Heart left ventricle (tissue), 16 donors: Measurements from ENCODE around the gene PLA2G4A. TPM values are rescaled to one million over a fixed set of nuclear protein-coding genes. Genes with fewer than 3 reads are reported as not detected.

Experiments used
- ATAC-seq, 4 donors: fragments of 200-7000 bp; cut with Tn5 transposase; one replicate each; pipeline ENCODE4 v1.9.1; 2020 to 2022; ENCODE audit warnings: moderate library complexity in 4 of 4, mild to moderate bottlenecking in 3 of 4, moderate number of reproducible peaks in 1 of 4
- DNase-seq, 5 donors: peaks; one replicate each; pipeline ENCODE4 v3.0.0-alpha.2; 2020
- H3K27ac ChIP-seq, 12 donors: fragments of 200-600 bp; sonication (generic) in 4 of 12; one replicate each; pipeline versions ENCODE4 v1.5.0 to v1.8.0; 2016 to 2022; ENCODE audit warnings: mild to moderate bottlenecking in 2 of 12
- H3K27me3 ChIP-seq, 9 donors: fragments of 200-600 bp; sonication (generic) in 2 of 9; one replicate each; pipeline versions ENCODE4 v1.5.1 to v1.8.0; 2016 to 2022; ENCODE audit warnings: mild to moderate bottlenecking in 3 of 9
- H3K36me3 ChIP-seq, 9 donors: fragments of 200-600 bp; sonication (generic) in 2 of 9; one replicate each; pipeline versions ENCODE4 v1.5.0 to v1.8.0; 2018 to 2022; ENCODE audit warnings: mild to moderate bottlenecking in 2 of 9
- H3K4me1 ChIP-seq, 12 donors: fragments of 200-600 bp; sonication (generic) in 4 of 12; one replicate each; pipeline versions ENCODE4 v1.5.0 to v1.8.0; 2016 to 2022; ENCODE audit warnings: mild to moderate bottlenecking in 3 of 12
- H3K4me3 ChIP-seq, 12 donors: fragments of 200-600 bp; sonication (generic) in 4 of 12; one replicate each; pipeline versions ENCODE4 v1.5.0 to v1.8.0; 2017 to 2022; ENCODE audit warnings: mild to moderate bottlenecking in 9 of 12, moderate library complexity in 4 of 12
- H3K9me3 ChIP-seq, 12 donors: fragments of 200-600 bp; sonication (generic) in 4 of 12; one replicate each; pipeline versions ENCODE4 v1.5.0 to v1.8.0; 2016 to 2022; ENCODE audit warnings: mild to moderate bottlenecking in 1 of 12
- CTCF ChIP-seq, 12 donors: fragments of 200-600 bp; sonication (generic) in 4 of 12; IDR thresholded peaks; one replicate each; pipeline versions ENCODE4 v1.5.0 to v1.8.0; 2018 to 2022; ENCODE audit warnings: antibody characterized with exemption in 12 of 12, mild to moderate bottlenecking in 5 of 12
- POLR2A ChIP-seq, 2 donors: fragments of 450-650 bp; IDR thresholded peaks; one replicate each; pipeline ENCODE4 v1.6.1; 2017; ENCODE audit warnings: antibody characterized with exemption in 2 of 2, mild to moderate bottlenecking in 2 of 2, moderate library complexity in 2 of 2
- WGBS, 4 donors: extraction: QIAGEN DNeasy Blood & Tissue Kit in 2 of 4; methylation state at CpG; one replicate each; pipeline versions ENCODE4 v1.1.5 to v1.1.7; 2013 to 2018; 5-methylcytosine and 5-hydroxymethylcytosine counted together
- intact Hi-C, 10 donors: fragments of 100-400 bp; cut with DNase I; formaldehyde crosslinking; loops; one replicate each; pipeline versions ENCODE4 v1.11.1 to v1.14.2; 2022
- polyA plus RNA-seq, 2 donors: library from polyadenylated mRNA; stranded (reverse); fragments of 200-250 nt; gene quantifications; one replicate each; pipeline ENCODE4 v1.2.3, GENCODE V29; 2013
- total RNA-seq, 9 donors: library from RNA; depleted of rRNA in 2 of 9; stranded (reverse); fragments of >200 nt in 2 of 9; fragmentation: NEBNext Ultra II Directional in 3 of 9; extraction: Animal tissue kit (Norgen Biotek cat#: 25700) in 3 of 9; gene quantifications; one replicate each; pipeline versions ENCODE4 v1.1.0 to v1.2.4, GENCODE V29; 2016 to 2023
- donor health status: ischemic (EF 13 %, LVEDD 7.1; RV severe dilation, severe dysfunction).
- donor health status: healthy with polysubstance abuse.
- donor health status: DM: no; HTN: yes; CAD: no.
- donor health status: DM: no; HTN: no; CAD: no.
- donor health status: ischemic (EF 25% LVEDD 6.9; RV normal size, moderate dysfunction).
- donor health status: ischemic (EF 25% LVEDD 5.7; RV mildly dilated, moderate dysfunction).
- donor health status: healthy.
- donor health status: DM: yes; HTN: yes; CAD: no.
- donor health status: ischemic (EF 35%, LVEDD 5.7; RV mildly dilated, moderate dysfunction).
- donor health status: nonischemic (EF 11% LVEDD 7.7; RV severe dilation, severe dysfunction).
- donor health status: DM: yes; HTN: yes; CAD: no.
- donor health status: PGD.
- donor health status: ischemic (EF 29% LVEDD 5.4; RV normal size, mild dysfunction).
- donor health status: nonischemic (EF 23%, LVEDD 6.1; RV moderate dilation, normal function).

PLA2G4A gene
- total and polyA plus RNA-seq, 11 donors: 0.91 to 5.8 (median 1.8) TPM

DNA sequence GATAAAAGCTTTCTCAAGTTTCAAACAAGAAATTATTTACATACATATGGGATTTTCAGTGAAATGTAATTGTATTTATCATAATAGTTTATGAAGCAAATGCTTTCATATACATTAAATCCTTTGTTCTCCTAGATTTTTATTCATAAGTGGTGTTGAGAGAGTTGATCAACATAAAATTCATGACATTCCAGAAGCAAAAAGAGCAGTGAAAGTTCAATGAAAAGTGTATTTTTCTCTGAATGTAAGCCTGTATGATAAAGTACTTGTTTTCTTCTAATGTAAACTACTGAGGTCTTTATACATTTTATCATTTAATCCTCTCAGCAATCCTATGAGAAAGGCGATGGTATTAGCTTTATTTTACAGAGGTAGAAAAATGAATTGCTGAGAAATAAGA, 146.5 kb downstream of the PLA2G4A start:
- no peaks in the 10 kb centered on the region for H3K27me3 ChIP-seq
- intact Hi-C loops: no loop called here
- peaks cover 0 to 18% (median 0%) of the 10 kb centered on the region in 12 donors for H3K4me1 ChIP-seq
- H3K27ac ChIP-seq: peak overlapping the region in 1 of 12 donors; percentile 63
- no peak for TF ChIP-seq POLR2A (IDR thresholded peaks at IDR 0.05)
- no peak for TF ChIP-seq CTCF (IDR thresholded peaks at IDR 0.05)
- 77 to 88% (median 81%) methylated on average over 1 of the region's 1 CpG for WGBS, 4 donors
- no peak overlapping the region for H3K4me3 ChIP-seq
- ATAC-seq (no peak), DNase-seq (no peak)
- H3K36me3 ChIP-seq: peaks cover 0 to 3% (median 0%) of the 10 kb centered on the region in 9 donors
- peaks cover 0 to 6% (median 0%) of the 10 kb centered on the region in 12 donors for H3K9me3 ChIP-seq

- DNase-seq (no peak), ATAC-seq (no peak)
- no peaks in the 10 kb centered on the region for H3K9me3 ChIP-seq
- H3K36me3 ChIP-seq: peaks cover 0 to 3% (median 0%) of the 10 kb centered on the region in 9 donors
- 82 to 90% (median 87%) methylated on average over 8 of the region's 8 CpGs for WGBS, 4 donors
- H3K4me3 ChIP-seq: no peak overlapping the region
- intact Hi-C loops: no loop called here
- TF ChIP-seq POLR2A (IDR thresholded peaks at IDR 0.05) (no peak), CTCF (IDR thresholded peaks at IDR 0.05) (no peak)
- peak overlapping the region in 1 of 12 donors; percentile 63 for H3K27ac ChIP-seq
- H3K4me1 ChIP-seq: peaks cover 0 to 18% (median 0%) of the 10 kb centered on the region in 12 donors
- H3K27me3 ChIP-seq: no peaks in the 10 kb centered on the region
Observed at GRCh38 chr1:186976700-186977099, 148.0 kb downstream of the PLA2G4A start.

DNA sequence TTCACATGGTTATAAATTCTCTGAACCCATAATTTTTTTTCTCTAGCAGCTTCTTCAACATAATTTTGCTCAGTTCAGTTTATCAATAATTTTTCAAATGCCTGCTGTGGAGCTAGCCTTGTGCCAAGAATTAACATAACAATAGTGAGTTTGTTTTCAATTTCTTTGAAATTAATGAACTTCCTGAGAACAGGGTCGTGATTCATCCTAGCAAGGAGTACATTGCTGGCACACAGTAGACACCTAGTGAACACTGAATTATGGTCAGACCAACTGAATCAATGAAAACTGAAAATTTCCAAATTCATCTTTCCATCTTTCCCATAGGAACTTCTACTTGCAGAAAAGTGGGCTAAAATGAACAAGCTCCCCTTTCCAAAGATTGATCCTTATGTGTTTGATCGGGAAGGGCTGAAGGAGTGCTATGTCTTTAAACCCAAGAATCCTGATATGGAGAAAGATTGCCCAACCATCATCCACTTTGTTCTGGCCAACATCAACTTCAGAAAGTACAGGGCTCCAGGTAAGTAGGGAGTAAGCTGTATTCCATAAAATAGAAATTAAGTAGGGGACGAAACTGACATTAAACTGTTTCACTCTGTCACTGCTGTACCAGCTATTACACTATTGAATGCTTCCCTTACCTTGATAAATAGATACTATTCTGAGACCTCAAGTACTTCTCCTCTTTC, 148.7 kb downstream of the PLA2G4A start:
- no peak for ATAC-seq
- TF ChIP-seq CTCF (IDR thresholded peaks at IDR 0.05): no peak
- TF ChIP-seq POLR2A (IDR thresholded peaks at IDR 0.05): no peak
- H3K4me3 ChIP-seq: no peak overlapping the region
- H3K36me3 ChIP-seq: peaks cover 0 to 3% (median 0%) of the 10 kb centered on the region in 9 donors
- peak overlapping the region in 1 of 12 donors; percentile 63 for H3K27ac ChIP-seq
- no peaks in the 10 kb centered on the region for H3K27me3 ChIP-seq
- intact Hi-C loops: no loop called here
- peaks cover 0 to 18% (median 0%) of the 10 kb centered on the region in 12 donors for H3K4me1 ChIP-seq
- H3K9me3 ChIP-seq: no peaks in the 10 kb centered on the region
- no peak for DNase-seq
- 67 to 81% (median 76%) methylated on average over 3 of the region's 3 CpGs for WGBS, 4 donors

DNA sequence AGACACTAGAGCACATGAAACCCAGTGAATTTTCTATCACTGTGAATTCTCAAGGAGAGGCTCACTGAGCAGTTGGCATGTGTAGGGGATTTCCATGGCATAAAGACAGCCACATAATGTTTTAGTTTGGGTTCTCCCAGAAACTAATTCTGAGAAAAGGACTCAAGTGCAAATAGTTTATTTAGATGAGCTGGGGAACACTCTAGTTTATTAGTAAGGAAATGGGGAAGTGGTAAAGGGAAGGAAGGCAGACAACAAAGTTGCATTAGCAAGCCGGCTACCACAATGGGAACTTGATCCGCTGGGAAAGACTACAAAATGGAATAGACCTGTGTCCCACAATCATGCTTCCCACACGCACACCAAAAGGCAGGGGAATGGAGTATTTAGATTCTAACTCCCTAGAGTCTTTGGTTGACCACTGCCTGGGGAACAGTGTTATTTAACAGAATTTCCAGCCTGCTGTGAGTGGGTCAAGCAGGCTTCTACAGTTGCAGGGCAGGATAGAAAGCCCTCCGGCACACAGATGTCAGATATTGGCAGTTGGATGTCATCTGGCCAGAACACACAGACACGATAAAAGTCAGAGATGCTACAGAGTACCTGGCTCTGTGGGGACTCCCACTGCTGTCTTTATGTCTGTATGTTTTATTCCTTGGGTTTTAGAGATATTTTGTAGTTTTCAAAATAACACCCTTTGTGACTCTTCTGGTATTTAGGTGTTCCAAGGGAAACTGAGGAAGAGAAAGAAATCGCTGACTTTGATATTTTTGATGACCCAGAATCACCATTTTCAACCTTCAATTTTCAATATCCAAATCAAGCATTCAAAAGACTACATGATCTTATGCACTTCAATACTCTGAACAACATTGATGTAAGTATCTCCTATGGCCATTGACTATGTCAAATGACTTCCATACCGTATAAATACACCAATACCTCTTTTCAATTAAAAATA, 150.1 kb downstream of the PLA2G4A start:
- Histone ChIP-seq H3K27me3 (no peaks in the 10 kb centered on the region), H3K9me3 (no peaks in the 10 kb centered on the region), H3K27ac (peak overlapping the region in 1 of 12 donors; percentile 63), H3K4me3 (no peak overlapping the region), H3K4me1 (peaks cover 0 to 18% (median 0%) of the 10 kb centered on the region in 12 donors), H3K36me3 (peaks cover 0 to 3% (median 0%) of the 10 kb centered on the region in 9 donors)
- TF ChIP-seq POLR2A (IDR thresholded peaks at IDR 0.05): no peak
- no peak for TF ChIP-seq CTCF (IDR thresholded peaks at IDR 0.05)
- no peak for ATAC-seq
- no peak for DNase-seq
- intact Hi-C loops: no loop called here
- 71 to 86% (median 76%) methylated on average over 7 of the region's 7 CpGs for WGBS, 4 donors
